ENCODE results near the gene ADGRA1.

The ADGRA1 gene

DNA sequence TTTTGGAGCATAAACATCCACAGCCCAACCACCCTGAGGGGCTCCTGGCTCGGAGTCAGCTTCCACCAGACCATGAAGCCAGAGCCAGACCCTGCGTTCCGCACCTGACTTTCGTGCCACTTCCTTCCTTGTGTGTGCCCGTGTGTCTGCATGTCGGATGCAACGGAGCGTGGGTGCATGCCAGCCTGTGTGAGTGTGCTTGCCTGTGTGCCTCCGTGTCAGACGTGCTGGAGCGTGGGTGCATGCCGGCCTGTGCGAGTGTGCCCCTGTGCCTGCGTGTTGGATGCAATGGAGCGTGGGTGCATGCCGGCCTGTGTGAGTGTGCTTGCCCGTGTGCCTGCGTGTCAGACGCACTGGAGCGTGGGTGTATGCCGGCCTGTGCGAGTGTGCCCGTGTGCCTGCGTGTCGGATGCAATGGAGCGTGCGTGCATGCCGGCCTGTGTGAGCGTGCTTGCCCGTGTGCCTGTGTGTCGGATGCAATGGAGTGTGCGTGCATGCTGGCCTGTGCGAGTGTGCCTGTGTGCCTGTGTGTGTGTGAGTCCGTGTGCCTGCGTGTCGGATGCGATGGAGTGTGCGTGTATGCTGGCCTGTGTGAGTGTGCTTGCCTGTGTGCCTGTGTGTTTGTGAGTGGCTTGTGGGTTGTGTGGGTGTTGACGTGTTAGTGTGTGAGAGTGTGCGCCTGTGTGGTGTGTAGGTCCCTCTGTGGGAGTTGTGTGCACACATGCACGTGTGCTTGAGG is 44.2 kb downstream of the ADGRA1 start:
- no peak overlapping the region for H2AFZ ChIP-seq (ENCODE audit: low read length)
- H3K9ac ChIP-seq (ENCODE audit: low read depth, low read length, poor library complexity, severe bottlenecking), result no peak overlapping the region
- no peaks in the 10 kb centered on the region for H3K4me1 ChIP-seq (ENCODE audit: insufficient read depth, low read length, poor library complexity, severe bottlenecking)
- no peaks in the 10 kb centered on the region for H4K20me1 ChIP-seq (ENCODE audit: insufficient read depth, low read length, poor library complexity, severe bottlenecking)
- TF ChIP-seq EZH2phosphoT487 (IDR thresholded peaks at IDR 0.05; ENCODE audit: borderline replicate concordance), result no peak
- TF ChIP-seq, protein P1, sequence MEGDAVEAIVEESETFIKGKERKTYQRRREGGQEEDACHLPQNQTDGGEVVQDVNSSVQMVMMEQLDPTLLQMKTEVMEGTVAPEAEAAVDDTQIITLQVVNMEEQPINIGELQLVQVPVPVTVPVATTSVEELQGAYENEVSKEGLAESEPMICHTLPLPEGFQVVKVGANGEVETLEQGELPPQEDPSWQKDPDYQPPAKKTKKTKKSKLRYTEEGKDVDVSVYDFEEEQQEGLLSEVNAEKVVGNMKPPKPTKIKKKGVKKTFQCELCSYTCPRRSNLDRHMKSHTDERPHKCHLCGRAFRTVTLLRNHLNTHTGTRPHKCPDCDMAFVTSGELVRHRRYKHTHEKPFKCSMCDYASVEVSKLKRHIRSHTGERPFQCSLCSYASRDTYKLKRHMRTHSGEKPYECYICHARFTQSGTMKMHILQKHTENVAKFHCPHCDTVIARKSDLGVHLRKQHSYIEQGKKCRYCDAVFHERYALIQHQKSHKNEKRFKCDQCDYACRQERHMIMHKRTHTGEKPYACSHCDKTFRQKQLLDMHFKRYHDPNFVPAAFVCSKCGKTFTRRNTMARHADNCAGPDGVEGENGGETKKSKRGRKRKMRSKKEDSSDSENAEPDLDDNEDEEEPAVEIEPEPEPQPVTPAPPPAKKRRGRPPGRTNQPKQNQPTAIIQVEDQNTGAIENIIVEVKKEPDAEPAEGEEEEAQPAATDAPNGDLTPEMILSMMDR (conservative IDR thresholded peaks at IDR 0.05; ENCODE audit: low read length), result no peak
- H3K36me3 ChIP-seq (ENCODE audit: insufficient read depth, low read length), result no peaks in the 10 kb centered on the region
- no peaks in the 10 kb centered on the region for H3K9me3 ChIP-seq (ENCODE audit: insufficient read depth, low read depth, low read length)
- no peak overlapping the region for H3K4me2 ChIP-seq (ENCODE audit: low read depth, low read length, poor library complexity, severe bottlenecking)
- no peaks in the 10 kb centered on the region for H3K27me3 ChIP-seq (ENCODE audit: insufficient read depth, low read length, poor library complexity, severe bottlenecking)
- H3K79me2 ChIP-seq (ENCODE audit: insufficient read depth, low read length), result no peaks in the 10 kb centered on the region
- no peaks in the 10 kb centered on the region for H3F3A ChIP-seq (ENCODE audit: low read depth)
- no peak overlapping the region for H3K4me3 ChIP-seq (ENCODE audit: low read length, poor library complexity, severe bottlenecking)
- H3K9me2 ChIP-seq (replicated peaks; ENCODE audit: low read depth, low read length), result no peaks in the 10 kb centered on the region

DNA sequence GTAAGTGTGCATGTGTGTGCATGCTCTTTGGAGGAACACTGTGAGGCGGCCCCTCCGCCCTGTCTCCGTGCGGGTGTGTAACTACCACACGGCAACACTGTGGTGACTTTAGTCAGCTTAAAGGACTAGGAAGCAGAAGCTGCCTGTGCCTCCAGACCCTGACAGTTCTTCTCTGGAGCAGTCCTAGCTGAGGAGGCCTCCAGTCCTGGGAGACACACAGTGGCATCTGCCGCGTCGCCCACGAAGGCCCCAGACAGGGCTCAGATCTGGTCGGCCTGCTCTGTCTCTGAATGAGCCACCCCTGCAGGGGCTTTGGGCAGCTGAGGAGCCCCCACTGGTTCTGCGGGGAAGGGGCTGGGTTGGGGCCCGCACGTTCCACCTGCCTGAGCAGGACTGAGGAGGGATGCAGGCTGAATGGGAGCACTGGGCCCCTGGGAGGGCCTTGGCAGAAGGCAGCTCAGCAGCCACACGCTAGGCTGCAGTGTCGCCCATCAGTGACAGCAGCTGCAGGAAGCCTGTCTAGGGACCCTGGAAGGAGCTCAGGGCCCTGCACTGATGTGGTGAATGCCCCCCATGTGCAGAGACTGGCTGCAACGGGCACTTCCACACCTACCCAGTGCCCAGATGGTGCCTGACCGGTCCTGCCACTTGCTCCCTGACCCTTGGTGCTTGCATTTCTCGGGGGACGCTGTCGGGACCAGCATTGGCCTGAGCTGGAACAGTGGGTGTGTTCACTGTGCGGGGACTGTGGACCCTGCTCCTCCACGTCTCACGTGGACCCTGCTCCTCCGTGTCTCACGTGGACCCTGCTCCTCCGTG is 45.0 kb downstream of the ADGRA1 start:
- no peaks in the 10 kb centered on the region for H3K9me3 ChIP-seq (ENCODE audit: insufficient read depth, low read depth, low read length)
- no peak overlapping the region for H3K4me3 ChIP-seq (ENCODE audit: low read length, poor library complexity, severe bottlenecking)
- H2AFZ ChIP-seq (ENCODE audit: low read length), result no peak overlapping the region
- H3K79me2 ChIP-seq (ENCODE audit: insufficient read depth, low read length), result no peaks in the 10 kb centered on the region
- H3K36me3 ChIP-seq (ENCODE audit: insufficient read depth, low read length), result no peaks in the 10 kb centered on the region
- H3F3A ChIP-seq (ENCODE audit: low read depth), result no peaks in the 10 kb centered on the region
- no peaks in the 10 kb centered on the region for H3K27me3 ChIP-seq (ENCODE audit: insufficient read depth, low read length, poor library complexity, severe bottlenecking)
- H4K20me1 ChIP-seq (ENCODE audit: insufficient read depth, low read length, poor library complexity, severe bottlenecking), result no peaks in the 10 kb centered on the region
- H3K4me2 ChIP-seq (ENCODE audit: low read depth, low read length, poor library complexity, severe bottlenecking), result no peak overlapping the region
- TF ChIP-seq, protein P1 (conservative IDR thresholded peaks at IDR 0.05; ENCODE audit: low read length), result no peak
- TF ChIP-seq EZH2phosphoT487 (IDR thresholded peaks at IDR 0.05; ENCODE audit: borderline replicate concordance), result no peak
- H3K4me1 ChIP-seq (ENCODE audit: insufficient read depth, low read length, poor library complexity, severe bottlenecking), result no peaks in the 10 kb centered on the region
- H3K9ac ChIP-seq (ENCODE audit: low read depth, low read length, poor library complexity, severe bottlenecking), result no peak overlapping the region
- no peaks in the 10 kb centered on the region for H3K9me2 ChIP-seq (replicated peaks; ENCODE audit: low read depth, low read length)

DNA sequence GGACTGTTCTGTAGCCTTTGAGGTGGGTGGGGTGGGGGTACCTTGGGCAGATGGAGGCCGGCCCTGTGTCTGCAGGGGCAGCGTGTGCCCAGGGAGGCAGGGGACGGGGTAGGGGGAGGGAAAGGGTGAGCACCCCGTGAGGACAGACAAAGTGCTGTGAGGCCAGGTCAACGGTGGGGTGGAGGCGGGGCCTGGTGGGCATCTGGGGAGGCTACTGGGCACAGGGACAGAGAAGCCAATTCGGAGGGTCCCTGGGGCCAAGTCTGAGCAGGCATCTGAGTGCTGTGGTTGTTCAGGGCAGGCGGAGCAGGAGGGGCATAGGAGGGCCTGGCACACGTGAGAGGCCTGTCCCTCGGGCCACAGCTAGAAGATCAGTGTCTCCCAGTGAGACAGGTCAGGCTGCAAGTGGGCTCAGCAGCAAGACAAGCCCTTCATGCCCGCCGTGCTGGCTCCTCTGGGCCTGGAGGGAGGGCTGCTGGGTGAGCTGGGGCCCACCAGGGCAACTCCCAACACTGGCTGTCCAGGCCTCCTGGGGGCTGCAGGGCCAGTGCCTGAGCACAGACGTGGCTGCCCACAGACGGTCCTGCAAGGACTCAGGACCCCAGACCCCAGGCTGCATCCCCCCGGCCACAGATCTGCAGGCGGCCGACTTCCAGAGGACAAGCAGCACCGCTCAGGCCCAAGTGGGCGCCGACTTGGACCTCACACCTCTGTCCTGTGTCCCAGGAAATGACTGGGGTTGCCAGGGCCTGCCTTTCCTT is 45.9 kb downstream of the ADGRA1 start:
- H3K4me2 ChIP-seq (ENCODE audit: low read depth, low read length, poor library complexity, severe bottlenecking), result no peak overlapping the region
- no peak overlapping the region for H3K9ac ChIP-seq (ENCODE audit: low read depth, low read length, poor library complexity, severe bottlenecking)
- no peaks in the 10 kb centered on the region for H3K36me3 ChIP-seq (ENCODE audit: insufficient read depth, low read length)
- no peaks in the 10 kb centered on the region for H3K9me2 ChIP-seq (replicated peaks; ENCODE audit: low read depth, low read length)
- no peaks in the 10 kb centered on the region for H4K20me1 ChIP-seq (ENCODE audit: insufficient read depth, low read length, poor library complexity, severe bottlenecking)
- no peak for TF ChIP-seq EZH2phosphoT487 (IDR thresholded peaks at IDR 0.05; ENCODE audit: borderline replicate concordance)
- TF ChIP-seq, protein P1 (conservative IDR thresholded peaks at IDR 0.05; ENCODE audit: low read length), result no peak
- no peaks in the 10 kb centered on the region for H3K27me3 ChIP-seq (ENCODE audit: insufficient read depth, low read length, poor library complexity, severe bottlenecking)
- H2AFZ ChIP-seq (ENCODE audit: low read length), result no peak overlapping the region
- no peaks in the 10 kb centered on the region for H3F3A ChIP-seq (ENCODE audit: low read depth)
- H3K4me3 ChIP-seq (ENCODE audit: low read length, poor library complexity, severe bottlenecking), result no peak overlapping the region
- no peaks in the 10 kb centered on the region for H3K79me2 ChIP-seq (ENCODE audit: insufficient read depth, low read length)
- H3K9me3 ChIP-seq (ENCODE audit: insufficient read depth, low read depth, low read length), result no peaks in the 10 kb centered on the region
- H3K4me1 ChIP-seq (ENCODE audit: insufficient read depth, low read length, poor library complexity, severe bottlenecking), result no peaks in the 10 kb centered on the region
